ENCODE measurements around the gene PPID.
"Not testable (repeated sequence)": the region's sequence is repeated elsewhere in the genome, so short reads cannot be mapped to it uniquely, and the experiment has no call there.

The PPID gene

GRCh38 chr4:158722291-158722916 lies 792 bp downstream of the PPID start:
- peak overlapping the region; percentile 88 for H3K4me3 ChIP-seq (ENCODE audit: control insufficient read depth, low read depth, low read length)
- TF ChIP-seq CTCF (IDR thresholded peaks at IDR 0.05; ENCODE audit: control insufficient read depth, insufficient read depth, low read depth, low read length, missing control alignments) = no peak
- DNase-seq (ENCODE audit: low read depth) = no peak

GRCh38 chr4:158721680-158722079 lies 1.5 kb downstream of the PPID start:
- H3K4me3 ChIP-seq (ENCODE audit: control insufficient read depth, low read depth, low read length) = no peak overlapping the region
- no peak for TF ChIP-seq CTCF (IDR thresholded peaks at IDR 0.05; ENCODE audit: control insufficient read depth, insufficient read depth, low read depth, low read length, missing control alignments)
- no peak for DNase-seq (ENCODE audit: low read depth)

DNA sequence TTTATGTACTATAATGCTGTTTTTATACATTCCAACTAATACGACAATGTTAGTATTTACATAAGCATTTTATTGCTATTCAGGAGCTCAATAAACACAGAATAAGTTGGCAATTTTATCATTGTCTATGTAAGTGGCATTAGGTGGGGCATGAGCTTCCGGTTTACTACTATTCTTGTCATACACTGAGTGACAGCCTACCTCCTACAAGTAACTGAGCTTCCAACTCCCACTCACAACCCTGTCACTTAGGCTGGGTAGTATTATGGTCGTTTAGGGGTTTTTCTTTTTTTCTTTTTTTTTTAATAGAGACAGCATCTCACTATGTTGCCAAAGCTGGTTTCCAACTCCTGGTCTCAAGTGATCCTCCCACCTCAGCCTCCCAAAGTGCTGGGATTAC lies 7.4 kb downstream of the PPID start:
- TF ChIP-seq CTCF (IDR thresholded peaks at IDR 0.05; ENCODE audit: control insufficient read depth, insufficient read depth, low read depth, low read length, missing control alignments) = no peak
- DNase-seq (ENCODE audit: low read depth) = no peak
- no peak overlapping the region for H3K4me3 ChIP-seq (ENCODE audit: control insufficient read depth, low read depth, low read length)

- TF ChIP-seq CTCF (IDR thresholded peaks at IDR 0.05; ENCODE audit: control insufficient read depth, insufficient read depth, low read depth, low read length, missing control alignments) = no peak
- H3K4me3 ChIP-seq (ENCODE audit: control insufficient read depth, low read depth, low read length) = no peak overlapping the region
- no peak for DNase-seq (ENCODE audit: low read depth)
Measured at GRCh38 chr4:158714937-158715336, 8.3 kb downstream of the PPID start.

- not testable (repeated sequence) for DNase-seq (ENCODE audit: low read depth); H3K4me3 ChIP-seq (ENCODE audit: control insufficient read depth, low read depth, low read length)
Measured at GRCh38 chr4:158712622-158713021, 10.6 kb downstream of the PPID start.

- TF ChIP-seq CTCF (IDR thresholded peaks at IDR 0.05; ENCODE audit: control insufficient read depth, insufficient read depth, low read depth, low read length, missing control alignments) = peak; percentile 65
- no peak overlapping the region for H3K4me3 ChIP-seq (ENCODE audit: control insufficient read depth, low read depth, low read length)
- no peak for DNase-seq (ENCODE audit: low read depth)
Measured at GRCh38 chr4:158710814-158711213, 12.4 kb downstream of the PPID start.

- no peak for DNase-seq (ENCODE audit: low read depth)
- no peak overlapping the region for H3K4me3 ChIP-seq (ENCODE audit: control insufficient read depth, low read depth, low read length)
- TF ChIP-seq CTCF (IDR thresholded peaks at IDR 0.05; ENCODE audit: control insufficient read depth, insufficient read depth, low read depth, low read length, missing control alignments) = no peak
Measured at GRCh38 chr4:158704274-158704673, 18.9 kb downstream of the PPID start.
